Lower leg skin (tissue), 3 donors: ENCODE measurements around the gene LYL1.

Experiments
- CTCF ChIP-seq, 3 donors: fragments of 450-650 bp; IDR thresholded peaks; one replicate each; pipeline ENCODE4 v1.5.1; 2016; ENCODE audit warnings: antibody characterized with exemption in 3 of 3, mild to moderate bottlenecking in 3 of 3, moderate library complexity in 2 of 3
- POLR2A ChIP-seq, 2 donors: fragments of 450-650 bp; IDR thresholded peaks; one replicate each; pipeline ENCODE4 v1.6.1; 2016 to 2017; ENCODE audit warnings: antibody characterized with exemption in 2 of 2, mild to moderate bottlenecking in 1 of 2, moderate library complexity in 1 of 2

- TF ChIP-seq POLR2A (IDR thresholded peaks at IDR 0.05) (no peak), CTCF (IDR thresholded peaks at IDR 0.05) (no peak)
Measured at GRCh38 chr19:13139633-13140311, 37.1 kb upstream of the LYL1 start.
